NCI-H1436 treated with DMSO at 0.1 percent for 48 hours (cell line): ENCODE data around the gene CCR7.
"Not testable (repeated sequence)": the region's sequence is repeated elsewhere in the genome, so short reads cannot be mapped to it uniquely, and the experiment has no call there.

Experiments used
- DNase-seq: peaks from one replicate; lab custom pipeline; 2025; lab: John Stamatoyannopoulos, UW

Gene CCR7

GRCh38 chr17:40551091-40551878 is 14.0 kb downstream of the CCR7 start:
- DNase-seq = no peak

DNA sequence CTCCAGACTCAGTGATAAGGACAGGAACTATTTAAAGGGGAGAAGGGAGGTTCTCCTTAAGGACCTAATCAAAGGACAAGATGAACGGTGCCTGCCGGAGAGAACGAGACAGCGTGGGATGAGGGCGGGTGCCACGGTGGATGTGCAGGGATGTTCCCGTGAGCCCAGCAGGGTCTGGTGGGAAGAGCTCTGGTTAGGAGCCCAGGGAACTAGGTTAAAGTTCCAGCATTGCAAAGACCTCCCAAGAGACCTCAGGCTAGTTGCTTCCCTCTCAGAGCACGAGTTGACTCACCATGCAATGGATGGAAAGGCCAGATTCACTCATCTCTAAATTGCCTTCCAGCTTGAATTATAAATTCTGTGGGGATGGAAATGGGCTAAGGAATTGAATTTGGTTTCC is 14.7 kb downstream of the CCR7 start:
- no peak for DNase-seq

GRCh38 chr17:40548982-40549685 is 16.1 kb downstream of the CCR7 start:
- peak; percentile 56 for DNase-seq

- no peak for DNase-seq
Observed at GRCh38 chr17:40548491-40548981, 16.7 kb downstream of the CCR7 start.

DNA sequence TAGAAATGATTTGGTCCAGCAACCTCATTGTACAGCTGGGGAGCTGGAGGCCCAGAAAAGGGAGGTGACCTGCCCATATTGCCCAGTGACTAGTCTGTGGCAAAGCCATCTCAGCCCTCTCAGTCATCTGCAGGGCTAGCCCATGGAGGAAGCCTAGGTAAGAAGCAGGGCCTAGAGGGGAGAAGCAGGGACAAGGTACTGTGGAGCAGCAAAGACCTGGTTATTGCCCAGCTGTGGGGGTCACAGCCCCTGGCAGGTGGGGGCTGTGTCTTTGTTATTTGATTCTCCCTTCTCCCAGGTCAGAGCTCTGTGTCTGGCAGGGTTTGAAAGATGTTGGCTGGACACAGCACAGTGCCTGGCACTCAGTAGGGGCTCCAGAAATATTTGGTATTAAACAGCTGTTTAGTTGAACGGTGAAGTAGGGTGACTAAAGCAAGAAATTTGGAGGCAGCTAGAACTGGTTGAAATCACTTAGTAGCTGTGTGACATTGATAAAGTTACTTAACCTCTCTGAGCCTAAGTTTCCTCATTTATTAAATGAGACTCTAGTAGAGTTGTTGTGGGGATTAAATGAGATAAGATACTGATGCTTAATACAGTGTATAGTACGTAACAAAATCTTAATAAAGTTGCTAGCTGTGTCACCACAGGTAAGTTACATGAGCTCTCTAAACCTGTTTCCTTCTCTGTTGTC is 17.3 kb downstream of the CCR7 start:
- no peak for DNase-seq

GRCh38 chr17:40547079-40547784 is 18.0 kb downstream of the CCR7 start:
- DNase-seq = peak; percentile 95

DNA sequence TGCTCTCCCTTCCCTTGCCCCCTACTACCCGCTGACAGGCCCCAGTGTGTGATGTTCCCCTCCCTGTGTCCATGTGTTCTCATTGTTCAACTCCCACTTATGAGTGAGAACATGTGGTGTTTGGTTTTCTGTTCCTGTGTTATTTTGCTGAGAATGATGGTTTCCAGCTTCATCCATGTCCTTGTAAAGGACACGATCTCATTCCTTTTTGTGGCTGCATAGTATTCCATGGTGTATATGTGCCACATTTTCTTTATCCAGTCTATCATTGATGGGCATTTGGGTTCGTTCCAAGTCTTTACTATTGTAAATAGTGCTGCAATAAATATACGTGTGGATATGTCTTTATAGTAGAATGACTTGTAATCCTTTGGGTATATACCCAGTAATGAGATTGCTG is 18.8 kb downstream of the CCR7 start:
- DNase-seq = not testable (repeated sequence)

- DNase-seq = no peak
Observed at GRCh38 chr17:40545660-40546059, 19.6 kb downstream of the CCR7 start.

GRCh38 chr17:40542558-40543411 is 22.5 kb downstream of the CCR7 start:
- DNase-seq = no peak

DNA sequence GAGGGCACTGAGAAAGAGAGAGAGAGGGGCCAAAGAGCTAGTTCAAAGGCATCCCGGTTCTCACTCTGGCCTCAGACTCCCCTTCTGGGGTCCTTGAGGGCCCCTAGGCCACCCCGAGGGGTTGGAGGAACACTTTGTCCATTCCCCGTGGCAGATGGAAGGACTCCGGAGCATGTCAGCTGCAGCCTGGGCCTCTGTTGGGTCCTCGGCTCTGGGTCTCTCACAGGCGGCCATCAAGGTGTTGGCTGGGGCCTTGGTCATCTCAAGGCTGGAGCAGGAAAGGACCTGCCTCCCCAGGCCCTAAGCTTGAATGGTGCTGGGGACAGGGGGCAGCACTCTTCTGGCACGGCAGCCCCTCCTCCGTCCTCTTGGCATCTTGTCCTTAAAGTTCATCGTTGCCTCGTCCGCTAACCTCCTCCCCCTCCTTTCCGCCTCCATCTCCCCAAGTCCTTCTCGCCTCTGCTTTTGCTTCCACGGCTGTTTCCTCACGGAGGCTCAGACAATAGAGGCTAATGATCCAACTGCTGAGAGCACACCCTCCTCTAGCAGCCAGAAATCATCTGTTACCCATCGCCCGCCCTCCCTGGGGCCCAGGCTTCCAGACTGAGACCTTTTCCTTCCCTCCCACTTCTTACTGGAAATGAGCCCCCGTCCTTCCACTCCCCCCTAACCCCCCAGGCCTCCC is 23.3 kb downstream of the CCR7 start:
- peak; percentile 65 for DNase-seq

DNA sequence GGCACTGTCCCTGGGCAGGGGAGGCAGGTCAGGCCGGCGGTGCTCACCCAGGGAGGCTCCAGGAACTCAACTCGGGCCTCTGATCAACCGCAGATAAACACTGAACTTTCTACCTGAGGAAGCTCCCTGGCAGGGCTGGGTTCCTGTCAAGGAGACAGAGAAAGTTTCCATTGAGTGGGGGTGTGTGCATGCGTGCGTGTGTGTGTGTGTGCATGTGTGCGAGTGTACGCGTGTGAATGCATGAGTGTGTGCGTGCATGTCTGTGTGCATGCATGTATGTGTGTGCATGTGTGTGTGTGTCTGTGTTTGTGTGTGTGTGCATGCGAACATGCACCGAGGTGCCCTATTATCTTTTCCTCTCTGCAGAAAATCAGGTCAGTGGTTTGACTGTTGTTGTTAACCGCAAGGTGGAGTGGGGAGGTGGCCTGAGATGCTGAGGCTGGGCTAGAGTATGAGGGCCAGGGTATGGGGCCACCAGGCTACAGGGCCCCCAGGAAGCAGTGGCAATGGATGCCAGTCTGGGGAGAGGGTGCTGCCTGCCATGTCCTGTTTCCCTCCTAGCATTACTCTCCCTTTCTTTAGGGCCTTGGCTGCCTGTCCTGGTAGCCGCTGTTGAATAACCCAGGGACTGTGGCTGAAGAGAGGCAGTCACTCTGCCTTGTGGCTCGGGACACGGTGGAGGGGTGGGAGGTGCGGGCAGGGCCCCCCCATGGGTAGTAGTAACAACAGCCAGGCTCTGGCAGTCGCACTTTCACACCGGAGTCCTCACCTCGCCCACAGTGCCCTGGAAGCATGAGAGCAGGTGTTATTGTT is 24.0 kb downstream of the CCR7 start:
- DNase-seq = no peak

- DNase-seq = no peak
Observed at GRCh38 chr17:40540448-40540847, 24.8 kb downstream of the CCR7 start.

DNA sequence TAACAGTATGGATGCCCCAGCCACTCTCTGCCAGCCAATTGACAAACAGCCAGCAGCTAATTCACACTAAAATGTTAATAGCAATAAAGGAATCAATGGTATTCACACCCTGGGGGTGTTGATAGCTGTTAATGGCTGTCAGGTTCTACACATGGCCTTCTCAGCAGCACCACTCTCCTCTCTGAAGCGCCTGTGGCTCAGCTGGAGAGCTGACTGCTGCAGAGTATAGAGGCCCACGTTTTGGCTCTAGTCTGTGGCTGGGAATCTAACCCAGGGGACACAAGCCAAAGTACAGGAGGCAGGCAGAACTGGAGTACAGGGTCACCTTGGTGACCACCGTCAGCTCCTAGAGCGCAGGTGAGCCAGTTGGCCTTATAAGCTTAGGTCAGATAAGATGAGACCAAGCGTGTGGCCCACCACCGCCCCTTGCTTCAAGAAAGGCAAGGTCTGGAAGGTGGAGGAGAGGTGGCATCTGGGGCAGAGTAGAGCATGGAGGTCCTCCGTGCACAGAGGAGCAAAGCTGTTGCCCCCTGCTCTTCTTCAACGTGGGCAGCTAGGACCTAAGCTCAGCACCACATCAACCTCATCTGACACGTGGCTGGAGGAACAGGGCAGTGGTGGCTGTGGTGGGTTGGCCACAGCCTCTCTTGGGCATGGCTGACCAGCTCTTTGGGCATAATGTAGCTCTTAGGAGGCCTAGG is 25.4 kb downstream of the CCR7 start:
- no peak for DNase-seq

DNA sequence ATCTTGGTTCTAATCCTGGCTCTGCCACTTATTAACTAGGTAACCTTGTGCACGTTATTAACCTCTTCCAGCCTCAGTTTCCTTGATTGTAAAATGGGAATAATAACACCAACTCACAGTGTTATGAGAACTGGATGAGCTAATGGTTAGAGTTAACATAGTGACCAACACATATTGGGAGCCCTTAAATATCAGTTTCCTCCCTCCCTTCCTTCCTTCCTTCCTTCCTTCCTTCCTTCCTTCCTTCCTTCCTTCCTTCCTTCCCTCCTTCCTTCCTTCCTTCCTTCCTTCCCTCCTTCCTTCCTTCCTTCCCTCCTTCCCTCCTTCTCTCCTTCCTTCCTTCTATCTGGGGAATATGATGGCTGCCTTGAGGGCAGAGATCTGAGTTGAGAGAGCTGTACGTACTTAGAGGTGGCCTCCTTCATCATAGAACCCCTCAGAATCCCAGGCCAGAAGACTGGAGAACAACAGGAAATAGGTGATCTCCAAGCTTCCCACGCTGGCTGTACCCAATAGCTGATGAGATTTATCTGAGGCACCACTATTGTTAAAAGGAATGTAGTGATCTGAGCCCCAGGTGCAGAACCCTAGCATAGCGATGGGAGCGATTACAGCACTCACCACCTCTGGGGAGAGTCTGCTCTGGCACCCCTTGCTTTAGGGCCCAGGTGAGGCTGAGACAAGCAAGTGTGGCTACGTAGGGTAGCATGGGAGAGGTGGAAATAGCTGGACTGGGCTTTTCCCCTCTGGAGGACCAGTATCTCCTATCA is 26.2 kb downstream of the CCR7 start:
- no peak for DNase-seq

DNA sequence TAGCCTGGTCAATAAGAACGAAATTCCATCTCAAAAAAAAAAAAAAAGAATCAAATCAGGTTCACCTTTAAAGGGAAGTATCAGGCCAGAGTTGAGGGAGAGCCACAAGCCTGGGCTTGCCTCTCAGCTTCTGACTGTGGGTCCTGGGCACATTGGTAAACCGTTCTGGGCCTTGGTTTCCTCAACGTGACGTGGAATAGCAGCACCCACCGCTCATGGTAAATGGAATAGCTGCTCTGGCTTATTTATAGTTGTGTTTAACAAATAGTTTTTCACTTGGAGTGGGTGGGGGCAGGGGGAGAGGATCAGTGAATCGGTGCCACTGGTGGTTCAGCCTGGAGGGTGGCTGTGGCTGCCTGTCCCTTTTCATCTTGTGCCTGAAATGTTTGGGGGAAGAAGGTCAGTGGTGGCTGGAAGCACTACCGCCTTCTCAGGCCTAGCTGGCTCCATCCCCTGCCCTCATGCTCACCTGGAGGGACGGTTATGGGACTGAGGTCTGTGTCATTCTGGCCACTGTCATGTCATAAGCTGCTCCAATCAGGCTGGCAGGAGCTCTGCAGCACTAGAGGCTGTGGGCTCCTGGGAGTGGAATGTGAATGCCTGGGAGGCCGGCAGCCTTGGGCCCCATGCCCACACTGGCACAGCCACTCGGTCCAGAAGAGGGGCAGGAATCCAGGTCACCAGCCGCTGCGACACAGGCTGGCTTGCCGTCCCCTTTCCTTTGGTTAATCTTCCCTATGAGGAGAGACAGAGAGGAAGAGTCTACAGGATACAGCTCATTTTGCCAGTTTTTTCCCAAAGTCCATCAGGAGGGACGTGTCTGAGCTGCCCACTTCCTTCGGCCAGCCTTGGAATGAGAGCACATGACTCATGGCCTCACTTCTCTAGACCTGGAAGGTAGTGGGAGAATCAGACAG is 27.0 kb downstream of the CCR7 start:
- no peak for DNase-seq

- DNase-seq = no peak
Observed at GRCh38 chr17:40536295-40537171, 28.7 kb downstream of the CCR7 start.
